B cell (primary cell): ENCODE measurements around the gene GPR62. TPM values are rescaled to one million over a fixed set of nuclear protein-coding genes. Genes with fewer than 3 reads are reported as not detected.

Experiments used
- ATAC-seq: fragments of 200-7000 bp; cut with Tn5 transposase; one replicate; pipeline ENCODE4 v1.10.0; 2021; ENCODE audit warnings: low read depth, mild to moderate bottlenecking, moderate number of reproducible peaks, moderate library complexity
- CTCF ChIA-PET: fragments of 350-600 bp; sonication (Branson Sonifier 250); formaldehyde crosslinking; loops from one replicate; lab custom pipeline; 2021; ENCODE audit warnings: antibody characterized with exemption, inconsistent platforms; lab: Charles Lee
- POLR2A ChIA-PET: fragments of 350-600 bp; sonication (Branson Sonifier 250); formaldehyde crosslinking; loops from one replicate; lab custom pipeline; 2021; ENCODE audit warnings: antibody characterized with exemption; lab: Charles Lee
- DNase-seq: peaks from one replicate; pipeline ENCODE4 v3.0.0; 2013
- H2AFZ ChIP-seq: 2 replicates; pipeline ENCODE4 v1.6.1; 2012; ENCODE audit warnings: mild to moderate bottlenecking, low read depth, low read length; ENCODE audit not compliant: insufficient read depth, poor library complexity, severe bottlenecking
- H3K27ac ChIP-seq, 2 donors: 1 replicate in 1 of 2; 2 replicates in 1 of 2; pipeline ENCODE4 v1.5.1; 2012 to 2013; ENCODE audit warnings: low read length in 2 of 2, mild to moderate bottlenecking in 2 of 2, moderate library complexity in 1 of 2
- H3K27me3 ChIP-seq, 4 experiments: fragments of 200-600 bp in 1 of 4; sonication (generic) in 1 of 4; replicated peaks in 1 of 4; 1 replicate in 2 of 4; 2 replicates in 2 of 4; pipeline versions ENCODE4 v1.6.1 to v1.7.0; 2013 to 2016; ENCODE audit warnings: low read length in 3 of 4, mild to moderate bottlenecking in 2 of 4, mixed read lengths in 1 of 4, moderate library complexity in 1 of 4; ENCODE audit not compliant: insufficient read depth in 4 of 4, control insufficient read depth in 3 of 4; ENCODE audit errors: control extremely low read depth in 1 of 4
- H3K36me3 ChIP-seq, 2 experiments: replicated peaks in 1 of 2; 1 replicate in 1 of 2; 2 replicates in 1 of 2; pipeline versions ENCODE4 v1.6.1 to v1.7.1; 2013; ENCODE audit warnings: low read length in 1 of 2; ENCODE audit not compliant: insufficient read depth in 2 of 2, control insufficient read depth in 1 of 2; ENCODE audit errors: control extremely low read depth in 1 of 2, extremely low read depth in 1 of 2
- H3K4me1 ChIP-seq, 2 donors: fragments of 200-600 bp in 1 of 2; sonication (generic) in 1 of 2; 1 replicate in 1 of 2; 2 replicates in 1 of 2; pipeline versions ENCODE4 v1.5.1 to v1.6.1; 2013 to 2017; ENCODE audit warnings: low read length in 2 of 2; ENCODE audit not compliant: control insufficient read depth in 2 of 2, insufficient read depth in 2 of 2
- H3K4me2 ChIP-seq: replicated peaks from 2 replicates; pipeline ENCODE3; 2012; ENCODE audit warnings: mild to moderate bottlenecking, low read depth, low read length; ENCODE audit not compliant: poor library complexity, severe bottlenecking
- H3K4me3 ChIP-seq, 5 experiments: fragments of 200-600 bp in 1 of 5; sonication (generic) in 1 of 5; 1 replicate in 3 of 5; 2 replicates in 2 of 5; pipeline versions ENCODE4 v1.5.1 to v1.7.0; 2011 to 2016; ENCODE audit warnings: low read length in 4 of 5, mild to moderate bottlenecking in 4 of 5, low read depth in 2 of 5, control low read depth in 1 of 5, moderate library complexity in 1 of 5; ENCODE audit not compliant: insufficient read depth in 1 of 5; ENCODE audit errors: control extremely low read depth in 1 of 5, extremely low read depth in 1 of 5
- H3K79me2 ChIP-seq: fragments of 200-600 bp; sonication (generic); one replicate; pipeline ENCODE4 v1.6.0; 2016; ENCODE audit warnings: low read length; ENCODE audit not compliant: control insufficient read depth, insufficient read depth
- H3K9ac ChIP-seq: fragments of 200-600 bp; sonication (generic); 2 replicates; pipeline ENCODE4 v1.6.1; 2017; ENCODE audit warnings: mild to moderate bottlenecking, low read length, moderate library complexity
- H3K9me3 ChIP-seq, 3 donors: one replicate each; pipeline versions ENCODE4 v1.6.1 to v1.7.1; 2013; ENCODE audit warnings: low read length in 2 of 3; ENCODE audit not compliant: control insufficient read depth in 2 of 3, insufficient read depth in 1 of 3; ENCODE audit errors: control extremely low read depth in 1 of 3
- H4K20me1 ChIP-seq: 2 replicates; pipeline ENCODE4 v1.6.0; 2012; ENCODE audit warnings: mild to moderate bottlenecking, low read length; ENCODE audit not compliant: insufficient read depth, control insufficient read depth, poor library complexity, severe bottlenecking
- H3K27ac Mint-ChIP-seq: one replicate; pipeline ENCODE4 v1.8.0; 2021; ENCODE audit warnings: mixed read lengths
- H3K27me3 Mint-ChIP-seq: one replicate; pipeline ENCODE4 v1.8.0; 2021; ENCODE audit warnings: mixed read lengths
- H3K4me1 Mint-ChIP-seq: one replicate; pipeline ENCODE4 v1.8.0; 2021; ENCODE audit warnings: mixed read lengths
- H3K4me3 Mint-ChIP-seq: one replicate; pipeline ENCODE4 v1.8.0; 2021; ENCODE audit warnings: mixed read lengths
- H3K9me3 Mint-ChIP-seq: one replicate; pipeline ENCODE4 v1.8.0; 2022; ENCODE audit warnings: mixed read lengths; ENCODE audit not compliant: insufficient read depth
- CTCF ChIP-seq: fragments of 200-600 bp; IDR thresholded peaks from one replicate; pipeline ENCODE4 v1.8.0; 2022; ENCODE audit warnings: antibody characterized with exemption, mild to moderate bottlenecking
- EZH2 ChIP-seq: IDR thresholded peaks from 2 replicates; pipeline ENCODE4 v1.6.1; 2012; ENCODE audit warnings: borderline replicate concordance, low read depth, mild to moderate bottlenecking, moderate library complexity, low read length; ENCODE audit not compliant: insufficient read depth, poor library complexity, severe bottlenecking
- WGBS: methylation state at CpG from one replicate; pipeline ENCODE4 v1.1.5; 2013; ENCODE audit warnings: missing lambda C conversion rate; ENCODE audit not compliant: insufficient coverage; 5-methylcytosine and 5-hydroxymethylcytosine counted together
- intact Hi-C: fragments of 100-400 bp; cut with micrococcal nuclease; formaldehyde crosslinking; loops from one replicate; pipeline ENCODE4 v1.10.0; 2022
- polyA plus RNA-seq: library from polyadenylated mRNA; depleted of rRNA; stranded (reverse); fragments of >200 nt; gene quantifications from 2 replicates; pipeline ENCODE4 v1.2.3, GENCODE V29; 2012
- total RNA-seq, 2 donors: library from RNA; stranded (reverse); fragments of 120-200 nt in 1 of 2; gene quantifications; 1 replicate in 1 of 2; 2 replicates in 1 of 2; pipeline versions ENCODE4 v1.2.3 to v1.2.4, GENCODE V29; 2013 to 2022

GPR62 gene
- total and polyA plus RNA-seq, 2 donors (not counting 1 experiment from before 2014, with no cell fraction given): not detected

GRCh38 chr3:51921081-51921578, 34.1 kb upstream of the GPR62 start:
- Histone ChIP-seq H4K20me1 (no peaks in the 10 kb centered on the region), H3K9ac (no peak overlapping the region), H3K27me3 (no peaks in the 10 kb centered on the region), H3K4me1 (no peaks in the 10 kb centered on the region), H3K36me3 (no peaks in the 10 kb centered on the region), H3K27ac (no peak overlapping the region), H3K9me3 (no peaks in the 10 kb centered on the region), H3K79me2 (no peaks in the 10 kb centered on the region), H3K4me3 (no peak overlapping the region), H2AFZ (no peak overlapping the region), H3K4me2 (no peak overlapping the region)
- no peak for ATAC-seq
- 86% methylated on average over 7 of the region's 11 CpGs for whole genome bisulfite sequencing
- DNase-seq: no peak
- TF ChIP-seq EZH2 (no peak), CTCF (no peak)
- no peaks in the 10 kb centered on the region for H3K4me1 Mint-ChIP-seq
- H3K9me3 Mint-ChIP-seq: no peaks in the 10 kb centered on the region
- ChIA-PET POLR2A (no interaction called here), CTCF (interaction anchor here (0.7 kb wide), 1 partner anchor 22 kb away, joined by 3 read pairs; no protein-coding TSS in a partner anchor)
- no peak overlapping the region for H3K4me3 Mint-ChIP-seq
- H3K27me3 Mint-ChIP-seq: peaks cover 26% of the 10 kb centered on the region
- no peak overlapping the region for H3K27ac Mint-ChIP-seq
- intact Hi-C loops: no loop called here

- Mint-ChIP-seq H3K27ac (no peak overlapping the region), H3K4me1 (no peaks in the 10 kb centered on the region), H3K9me3 (no peaks in the 10 kb centered on the region), H3K4me3 (no peak overlapping the region), H3K27me3 (peaks cover 2% of the 10 kb centered on the region)
- Histone ChIP-seq H4K20me1 (no peaks in the 10 kb centered on the region), H3K4me3 (no peak overlapping the region), H3K27me3 (no peaks in the 10 kb centered on the region), H3K9me3 (no peaks in the 10 kb centered on the region), H3K9ac (no peak overlapping the region), H2AFZ (no peak overlapping the region), H3K36me3 (no peaks in the 10 kb centered on the region), H3K4me1 (no peaks in the 10 kb centered on the region), H3K79me2 (no peaks in the 10 kb centered on the region), H3K27ac (no peak overlapping the region), H3K4me2 (no peak overlapping the region)
- ATAC-seq (no peak), DNase-seq (no peak)
- intact Hi-C loops: no loop called here
- ChIA-PET POLR2A (no interaction called here), CTCF (no interaction called here)
- no peak for TF ChIP-seq CTCF
- no peak for TF ChIP-seq EZH2
- WGBS: 60% methylated on average over 1 of the region's 5 CpGs
Measured at GRCh38 chr3:51927061-51927977, 27.9 kb upstream of the GPR62 start.
